K562 (cell line): Measurements from ENCODE around the gene AJM1. TPM values are rescaled to one million over a fixed set of nuclear protein-coding genes. Genes with fewer than 3 reads are reported as not detected.

Source experiments
- ATAC-seq: fragments of 200-7000 bp; cut with Tn5 transposase; 3 replicates; pipeline ENCODE4 v1.9.1; 2020; ENCODE audit warnings: moderate library complexity
- BruUV-seq: library from RNA; stranded (reverse); fragments of 400-500 nt; replicated peaks from 2 replicates; lab custom pipeline; 2021; lab: Mats Ljungman, UMichigan
- CTCF ChIA-PET: fragments of 300-600 bp; formaldehyde crosslinking; extraction: SDS; loops from one replicate; lab custom pipeline; 2021; ENCODE audit warnings: low intra/inter-chr PET ratio; lab: Yijun Ruan, JAX
- POLR2A ChIA-PET: fragments of 300-600, 350-650 bp; sonication (Branson Sonifier 250); formaldehyde crosslinking; extraction: SDS; loops from one replicate; lab custom pipeline; 2021; ENCODE audit warnings: antibody characterized with exemption, inconsistent platforms; lab: Yijun Ruan, JAX
- DNase-seq, 4 experiments: peaks; one replicate each; pipeline versions ENCODE4 v3.0.0 to v3.0.0-alpha.2; 2011 to 2018; ENCODE audit warnings: low spot score in 3 of 4, mixed read lengths in 3 of 4; ENCODE audit errors: extremely low read depth in 1 of 4
- FAIRE-seq: peaks from 2 replicates; lab custom pipeline; 2011; peaks lifted over from hg19 to GRCh38; lab: Jason Lieb, UNC
- H2AFZ ChIP-seq: 2 replicates; pipeline ENCODE4 v1.6.0; 2011; ENCODE audit warnings: low read depth, low read length, control low read depth, inconsistent platforms
- H3K27ac ChIP-seq: fragments of 200-600 bp; 3 replicates; pipeline ENCODE4 v1.8.0; 2011; ENCODE audit warnings: low read depth, mild to moderate bottlenecking, control low read depth, inconsistent platforms, low read length, moderate library complexity, mixed read lengths; ENCODE audit errors: extremely low read depth
- H3K27me3 ChIP-seq, 2 experiments: fragments of 300-600 bp in 1 of 2; 2 replicates in 1 of 2; 3 replicates in 1 of 2; pipeline versions ENCODE4 v1.6.0 to v1.8.0; 2011; ENCODE audit warnings: inconsistent platforms in 2 of 2, low read length in 2 of 2, mild to moderate bottlenecking in 1 of 2, mixed read lengths in 1 of 2, moderate library complexity in 1 of 2; ENCODE audit not compliant: control insufficient read depth in 2 of 2, insufficient read depth in 2 of 2
- H3K36me3 ChIP-seq: fragments of 300-600 bp; 3 replicates; pipeline ENCODE4 v1.8.0; 2011; ENCODE audit warnings: mild to moderate bottlenecking, low read length, inconsistent platforms; ENCODE audit not compliant: control insufficient read depth, insufficient read depth
- H3K4me1 ChIP-seq, 2 experiments: fragments of 200-600 bp in 1 of 2; replicated peaks in 1 of 2; 2 replicates in 1 of 2; 3 replicates in 1 of 2; pipeline versions ENCODE4 v1.5.1 to v1.8.0; 2011; ENCODE audit warnings: inconsistent platforms in 2 of 2, low read length in 2 of 2, mild to moderate bottlenecking in 1 of 2, mixed read lengths in 1 of 2, moderate library complexity in 1 of 2; ENCODE audit not compliant: control insufficient read depth in 2 of 2, insufficient read depth in 2 of 2
- H3K4me2 ChIP-seq: 2 replicates; pipeline ENCODE4 v1.6.1; 2011; ENCODE audit warnings: low read length, control low read depth, inconsistent platforms, mixed read lengths; ENCODE audit not compliant: insufficient read depth
- H3K4me3 ChIP-seq: fragments of 200-600 bp; sonication (generic), shearing (Covaris generic); 2 replicates; pipeline ENCODE4 v1.5.1; 2016; ENCODE audit warnings: control low read depth, inconsistent platforms
- H3K79me2 ChIP-seq: fragments of 200-600 bp; 3 replicates; pipeline ENCODE4 v1.8.0; 2011; ENCODE audit warnings: low read length, inconsistent platforms; ENCODE audit not compliant: control insufficient read depth, insufficient read depth
- H3K9ac ChIP-seq, 2 experiments: 2 replicates each; pipeline versions ENCODE4 v1.6.0 to v1.6.1; 2011; ENCODE audit warnings: low read depth in 2 of 2, low read length in 2 of 2, control low read depth in 1 of 2, inconsistent platforms in 1 of 2, mild to moderate bottlenecking in 1 of 2, mixed read lengths in 1 of 2; ENCODE audit not compliant: insufficient read depth in 1 of 2
- H3K9me1 ChIP-seq: one replicate; pipeline ENCODE4 v1.6.0; 2011; ENCODE audit warnings: inconsistent platforms, mild to moderate bottlenecking, low read length, moderate library complexity; ENCODE audit not compliant: control insufficient read depth, insufficient read depth
- H3K9me3 ChIP-seq: replicated peaks from 2 replicates; pipeline ENCODE4 v1.5.1; 2011; ENCODE audit warnings: low read depth, low read length, inconsistent platforms; ENCODE audit not compliant: control insufficient read depth, insufficient read depth
- H4K20me1 ChIP-seq: replicated peaks from 2 replicates; pipeline ENCODE4 v1.6.1; 2011; ENCODE audit warnings: low read length, inconsistent platforms, mixed read lengths; ENCODE audit not compliant: control insufficient read depth, insufficient read depth
- CBX1 ChIP-seq: sonication (generic); IDR thresholded peaks from 2 replicates; pipeline ENCODE4 v1.6.1; 2016; ENCODE audit warnings: antibody characterized with exemption, low read depth, mild to moderate bottlenecking
- CBX3 ChIP-seq, 2 experiments: IDR thresholded peaks; 1 replicate in 1 of 2; 2 replicates in 1 of 2; pipeline ENCODE4 v1.6.1; 2012; ENCODE audit warnings: inconsistent platforms in 2 of 2, low read length in 2 of 2, borderline replicate concordance in 1 of 2, control low read depth in 1 of 2
- CBX5 ChIP-seq: IDR thresholded peaks from 2 replicates; pipeline ENCODE4 v1.6.1; 2014; ENCODE audit warnings: low read depth, borderline replicate concordance
- HDGF ChIP-seq: fragments of 450-650 bp; IDR thresholded peaks from 2 replicates; pipeline ENCODE4 v1.6.1; 2016
- HSF4 ChIP-seq: fragments of 250-450 bp; sonication (Bioruptor Pico); IDR thresholded peaks from 2 replicates; pipeline ENCODE4 v2.1.2; 2022; ENCODE audit warnings: mild to moderate bottlenecking, moderate library complexity, borderline replicate concordance
- MAX ChIP-seq: sonication (generic); formaldehyde crosslinking; IDR thresholded peaks from 2 replicates; pipeline ENCODE4 v1.9.0; 2022; ENCODE audit warnings: mild to moderate bottlenecking, missing genetic modification reagents
- MEF2A ChIP-seq: IDR thresholded peaks from 2 replicates; pipeline ENCODE4 v1.6.1; 2011; ENCODE audit warnings: low read depth, mild to moderate bottlenecking, low read length, moderate library complexity; ENCODE audit not compliant: control insufficient read depth
- NFRKB ChIP-seq: fragments of 450-650 bp; IDR thresholded peaks from 2 replicates; pipeline ENCODE4 v1.6.1; 2016; ENCODE audit warnings: low read depth
- PTRF ChIP-seq: fragments of 450-650 bp; IDR thresholded peaks from 2 replicates; pipeline ENCODE4 v1.6.1; 2016; ENCODE audit warnings: mild to moderate bottlenecking, missing genetic modification characterization, missing compliant biosample characterization
- SUPT5H ChIP-seq: fragments of 450-650 bp; IDR thresholded peaks from 2 replicates; pipeline ENCODE4 v1.6.1; 2016
- TCF7 ChIP-seq: sonication (generic); IDR thresholded peaks from 2 replicates; pipeline ENCODE4 v1.6.1; 2016; ENCODE audit warnings: antibody characterized with exemption, borderline replicate concordance
- ZC3H11A ChIP-seq: IDR thresholded peaks from 2 replicates; pipeline ENCODE4 v1.6.1; 2012; ENCODE audit warnings: low read depth, low read length, improper control_type of control experiment
- ZNF318 ChIP-seq, 2 experiments: fragments of 450-650 bp; IDR thresholded peaks; 2 replicates each; pipeline ENCODE4 v1.6.1; 2016; ENCODE audit warnings: mild to moderate bottlenecking in 2 of 2, borderline replicate concordance in 1 of 2, low read depth in 1 of 2, moderate library complexity in 1 of 2
- ZNF77 ChIP-seq: fragments of 250-450 bp; sonication (Bioruptor Pico); IDR thresholded peaks from 2 replicates; pipeline ENCODE4 v1.5.0; 2020
- WGBS: fragments of 100-300 bp; shearing (Covaris generic); methylation state at CpG from one replicate; pipeline ENCODE4 v1.1.6; 2016; ENCODE audit warnings: low coverage, mixed read lengths; ENCODE audit not compliant: insufficient coverage; ENCODE audit errors: missing lambda C conversion rate; 5-methylcytosine and 5-hydroxymethylcytosine counted together
- in situ Hi-C: fragments of 300-500 bp; cut with MboI; formaldehyde crosslinking; loops from 4 replicates; pipeline ENCODE4 v1.15.0; 2018; ENCODE audit warnings: inconsistent platforms, mixed read lengths
- intact Hi-C: fragments of 100-400 bp; cut with micrococcal nuclease; formaldehyde crosslinking; loops from 2 replicates; pipeline ENCODE4 v1.14.2; 2022
- polyA plus RNA-seq, 8 experiments: library from polyadenylated mRNA; depleted of rRNA in 4 of 8; stranded (reverse) in 5 of 8; unstranded in 3 of 8; fragments of >200 nt; fragmentation: Nextera tagmentation in 2 of 8; fragmentation: Illumina TruSeq in 1 of 8; extraction: Ambion mirVana in 2 of 8; extraction: Trizol in 1 of 8; gene quantifications; 2 replicates each; pipeline versions ENCODE4 v1.2.1 to v1.2.3, GENCODE V29; 2011 to 2014; ENCODE audit warnings: inconsistent platforms in 1 of 8, missing spikeins in 1 of 8
- total RNA-seq, 7 experiments: library from RNA; depleted of rRNA in 6 of 7; stranded (reverse); fragments of >200 nt in 6 of 7; fragmentation: Illumina TruSeq in 2 of 7; extraction: Trizol in 2 of 7; gene quantifications; 2 replicates each; pipeline versions ENCODE4 v1.2.1 to v1.2.3, GENCODE V29; 2011 to 2021; ENCODE audit warnings: low replicate concordance in 1 of 7

The AJM1 gene
- total and polyA plus RNA-seq, 9 of the 15 experiments (the other 6 are each of a cell fraction or from before 2014, with no cell fraction given): 0.01 to 3.7 (median 0.65) TPM; not detected in 1

DNA sequence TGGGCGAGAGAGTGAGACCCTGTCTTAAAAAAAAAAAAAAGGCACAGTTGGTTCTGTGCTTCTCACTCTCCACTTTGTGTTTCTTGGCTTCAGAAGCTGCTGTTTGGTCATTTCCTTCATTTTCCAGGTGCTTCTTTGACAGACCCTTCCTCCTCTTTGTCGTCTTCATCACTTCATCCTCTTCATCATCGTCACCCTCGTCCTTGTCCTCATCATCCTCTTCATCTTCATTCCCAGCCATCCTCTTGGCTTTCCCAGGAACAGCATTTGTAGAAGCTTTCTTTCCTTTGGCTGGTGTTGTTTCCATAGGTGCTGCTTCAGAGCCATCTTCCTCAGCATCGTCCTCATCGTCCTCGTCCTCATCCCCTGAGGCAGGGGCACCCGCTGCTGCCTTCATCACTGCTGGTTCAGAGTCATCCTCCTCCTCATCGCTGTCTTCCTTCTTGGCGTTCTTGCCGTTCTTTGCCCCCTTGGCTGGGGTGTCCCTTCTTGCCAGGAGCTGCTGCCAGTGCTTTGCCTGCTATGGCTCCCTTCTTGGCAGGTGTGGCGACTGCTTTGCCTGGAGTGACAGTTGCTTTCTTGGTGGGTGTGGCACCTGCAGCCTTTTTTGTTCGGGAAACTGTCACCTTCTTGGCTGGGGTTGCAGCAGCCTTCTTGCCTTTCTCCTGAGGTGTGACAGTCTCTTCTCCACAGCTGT lies 27.4 kb upstream of the AJM1 start (continued):
- TF ChIP-seq MAX (CRISPR knock-in tag): no peak

DNA sequence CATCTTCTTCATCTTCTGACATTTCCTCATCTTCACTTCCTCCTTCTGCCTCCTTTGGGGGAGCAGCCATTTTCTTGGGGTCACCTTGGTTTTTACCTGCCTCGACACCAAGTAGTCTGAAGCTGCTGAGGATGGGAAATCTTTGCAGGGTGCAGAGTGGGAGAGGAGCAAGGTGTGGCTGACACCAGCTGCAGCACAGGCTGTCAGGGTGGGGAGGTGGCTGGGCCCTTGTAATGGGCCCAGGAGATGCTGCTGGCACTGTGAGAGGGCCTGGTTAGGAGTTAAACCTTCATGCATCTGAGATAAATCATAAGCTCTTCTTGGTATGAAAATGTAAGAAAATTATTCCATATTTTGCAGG lies 26.9 kb upstream of the AJM1 start:
- Histone ChIP-seq H3K9me3 (no peaks in the 10 kb centered on the region), H4K20me1 (no peaks in the 10 kb centered on the region; the same call in 1 of the 2 replicates), H3K27me3 (no peaks in the 10 kb centered on the region), H3K27ac (no peak overlapping the region), H3K9me1 (no peaks in the 10 kb centered on the region), H3K36me3 (peaks cover 80% of the 10 kb centered on the region), H3K4me2 (no peak overlapping the region), H3K4me1 (peaks cover 0 to 9% of the 10 kb centered on the region in 2 experiments; a peak in 2 of 5 replicates), H3K9ac (no peak overlapping the region), H3K4me3 (no peak overlapping the region), H3K79me2 (peaks cover 92% of the 10 kb centered on the region), H2AFZ (no peak overlapping the region)
- DNase-seq: no peak
- intact Hi-C loops: no loop called here
- ATAC-seq: no peak
- in situ Hi-C loops: no loop called here
- CTCF ChIA-PET: no interaction called here
- no peak for FAIRE-seq
- WGBS: 0% methylated on average over 1 of the region's 1 CpG
- BruUV-seq: no TSS peak
- POLR2A ChIA-PET: interaction anchor here (0.7 to 1.3 kb wide), 5 partner anchors 8 to 88 kb away, joined by 3 to 5 read pairs (median 3); partner anchors contain the start of gene RABL6
- TF ChIP-seq TCF7 (no peak), ZC3H11A (no peak), NFRKB (no peak), CBX3 (IDR thresholded peaks at IDR 0.05; ENCODE audit: borderline replicate concordance in 1 of 2, low read length in 2 of 2) (no peak), CBX1 (no peak), HSF4 (CRISPR knock-in tag) (no peak), MEF2A (no peak), ZNF77 (CRISPR knock-in tag) (no peak), SUPT5H (no peak), HDGF (no peak), ZNF318 (IDR thresholded peaks at IDR 0.05; ENCODE audit: borderline replicate concordance in 1 of 2, low read depth in 1 of 2) (no peak), CBX5 (no peak), PTRF (no peak)
